Neural cell (in vitro differentiated cells): ENCODE measurements around the gene SMAD1.

Experiments used
- EP300 ChIP-seq: fragments of 450-650 bp; conservative IDR thresholded peaks from 2 replicates; pipeline ENCODE4 v1.6.1; 2014; ENCODE audit warnings: antibody characterized with exemption, mild to moderate bottlenecking, moderate library complexity; ENCODE audit not compliant: poor library complexity, severe bottlenecking
- TF ChIP-seq, protein P1 (sequence below): fragments of 450-650 bp; IDR thresholded peaks from 2 replicates; pipeline ENCODE4 v1.5.1; 2014; ENCODE audit warnings: antibody characterized with exemption, mild to moderate bottlenecking, moderate library complexity; ENCODE audit not compliant: poor library complexity, severe bottlenecking

DNA sequence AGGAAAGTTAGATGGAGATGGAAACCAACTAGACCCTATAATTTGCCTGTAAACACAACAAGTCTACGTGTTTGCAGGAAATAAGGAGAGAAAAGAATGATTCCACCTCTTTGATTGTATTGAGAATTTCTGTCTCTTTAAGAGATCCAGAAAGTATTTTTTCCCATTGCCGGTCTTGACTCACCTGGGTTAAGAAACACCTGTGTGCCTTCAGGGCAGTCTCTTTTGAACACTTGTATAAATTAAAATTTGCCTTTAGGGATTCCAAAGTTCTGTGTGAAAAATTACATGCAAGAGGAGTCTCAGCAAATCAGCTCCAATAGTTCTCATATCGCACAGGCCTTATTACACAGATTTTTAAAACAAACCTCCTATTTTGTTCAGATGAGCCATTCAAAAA lies 46.0 kb upstream of the SMAD1 start:
- TF ChIP-seq EP300 = no peak
- TF ChIP-seq, protein P1, sequence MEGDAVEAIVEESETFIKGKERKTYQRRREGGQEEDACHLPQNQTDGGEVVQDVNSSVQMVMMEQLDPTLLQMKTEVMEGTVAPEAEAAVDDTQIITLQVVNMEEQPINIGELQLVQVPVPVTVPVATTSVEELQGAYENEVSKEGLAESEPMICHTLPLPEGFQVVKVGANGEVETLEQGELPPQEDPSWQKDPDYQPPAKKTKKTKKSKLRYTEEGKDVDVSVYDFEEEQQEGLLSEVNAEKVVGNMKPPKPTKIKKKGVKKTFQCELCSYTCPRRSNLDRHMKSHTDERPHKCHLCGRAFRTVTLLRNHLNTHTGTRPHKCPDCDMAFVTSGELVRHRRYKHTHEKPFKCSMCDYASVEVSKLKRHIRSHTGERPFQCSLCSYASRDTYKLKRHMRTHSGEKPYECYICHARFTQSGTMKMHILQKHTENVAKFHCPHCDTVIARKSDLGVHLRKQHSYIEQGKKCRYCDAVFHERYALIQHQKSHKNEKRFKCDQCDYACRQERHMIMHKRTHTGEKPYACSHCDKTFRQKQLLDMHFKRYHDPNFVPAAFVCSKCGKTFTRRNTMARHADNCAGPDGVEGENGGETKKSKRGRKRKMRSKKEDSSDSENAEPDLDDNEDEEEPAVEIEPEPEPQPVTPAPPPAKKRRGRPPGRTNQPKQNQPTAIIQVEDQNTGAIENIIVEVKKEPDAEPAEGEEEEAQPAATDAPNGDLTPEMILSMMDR = no peak
